Lower leg skin (tissue), 3 donors: Measurements from ENCODE around the gene SNRNP40.

Experiments used
- POLR2A ChIP-seq, 2 donors: fragments of 450-650 bp; IDR thresholded peaks; one replicate each; pipeline ENCODE4 v1.6.1; 2016 to 2017; ENCODE audit warnings: antibody characterized with exemption in 2 of 2, mild to moderate bottlenecking in 1 of 2, moderate library complexity in 1 of 2
- TF ChIP-seq, protein P1 (sequence below), 3 donors: fragments of 450-650 bp; IDR thresholded peaks; one replicate each; pipeline ENCODE4 v1.5.1; 2016; ENCODE audit warnings: antibody characterized with exemption in 3 of 3, mild to moderate bottlenecking in 3 of 3, moderate library complexity in 2 of 3

DNA sequence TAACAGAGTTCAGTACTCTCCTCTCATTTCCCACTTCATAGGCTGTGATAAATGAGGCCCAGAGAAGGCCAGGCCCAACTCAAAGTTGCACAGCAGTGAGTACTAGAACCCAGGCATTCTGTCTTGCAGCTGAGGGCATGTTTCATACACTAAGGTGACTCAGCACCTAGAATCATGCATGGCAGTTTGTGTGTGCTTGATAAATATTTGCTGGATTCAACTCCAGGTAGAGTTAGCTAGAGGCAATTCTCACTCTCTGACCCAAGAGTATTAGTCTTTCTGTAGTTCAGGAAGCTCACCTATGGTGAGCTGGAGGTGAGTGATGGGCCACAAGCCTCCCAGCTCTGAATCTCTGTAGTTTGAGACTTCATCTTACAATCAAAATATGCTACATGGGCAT lies 67.6 kb downstream of the SNRNP40 start:
- TF ChIP-seq, protein P1, sequence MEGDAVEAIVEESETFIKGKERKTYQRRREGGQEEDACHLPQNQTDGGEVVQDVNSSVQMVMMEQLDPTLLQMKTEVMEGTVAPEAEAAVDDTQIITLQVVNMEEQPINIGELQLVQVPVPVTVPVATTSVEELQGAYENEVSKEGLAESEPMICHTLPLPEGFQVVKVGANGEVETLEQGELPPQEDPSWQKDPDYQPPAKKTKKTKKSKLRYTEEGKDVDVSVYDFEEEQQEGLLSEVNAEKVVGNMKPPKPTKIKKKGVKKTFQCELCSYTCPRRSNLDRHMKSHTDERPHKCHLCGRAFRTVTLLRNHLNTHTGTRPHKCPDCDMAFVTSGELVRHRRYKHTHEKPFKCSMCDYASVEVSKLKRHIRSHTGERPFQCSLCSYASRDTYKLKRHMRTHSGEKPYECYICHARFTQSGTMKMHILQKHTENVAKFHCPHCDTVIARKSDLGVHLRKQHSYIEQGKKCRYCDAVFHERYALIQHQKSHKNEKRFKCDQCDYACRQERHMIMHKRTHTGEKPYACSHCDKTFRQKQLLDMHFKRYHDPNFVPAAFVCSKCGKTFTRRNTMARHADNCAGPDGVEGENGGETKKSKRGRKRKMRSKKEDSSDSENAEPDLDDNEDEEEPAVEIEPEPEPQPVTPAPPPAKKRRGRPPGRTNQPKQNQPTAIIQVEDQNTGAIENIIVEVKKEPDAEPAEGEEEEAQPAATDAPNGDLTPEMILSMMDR (IDR thresholded peaks at IDR 0.05), result no peak
- TF ChIP-seq POLR2A (IDR thresholded peaks at IDR 0.05), result no peak
